ENCODE results near the gene FN1.

Gene FN1

DNA sequence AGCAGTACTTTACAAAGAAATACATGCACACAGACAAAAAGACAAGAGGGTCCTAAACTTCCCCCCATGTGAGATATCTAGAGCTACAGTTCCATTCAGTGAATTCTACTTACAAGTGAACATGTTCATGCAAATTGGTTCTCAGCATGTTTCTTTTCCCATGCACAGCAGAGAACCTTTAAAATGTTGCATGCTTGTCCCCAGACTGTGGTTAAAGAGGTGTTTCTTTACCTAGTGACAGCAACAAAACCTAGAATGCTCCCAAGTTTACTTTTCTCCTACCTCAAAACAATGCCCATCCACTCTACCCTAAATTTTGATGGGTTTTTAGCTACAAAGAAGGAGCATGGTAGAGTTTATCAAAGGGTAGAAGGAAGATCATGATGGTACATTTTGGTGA lies 43.7 kb downstream of the FN1 start:
- DNase-seq (ENCODE audit: low read depth, low spot score), result no peak
- H3K27ac ChIP-seq, result no peak overlapping the region

DNA sequence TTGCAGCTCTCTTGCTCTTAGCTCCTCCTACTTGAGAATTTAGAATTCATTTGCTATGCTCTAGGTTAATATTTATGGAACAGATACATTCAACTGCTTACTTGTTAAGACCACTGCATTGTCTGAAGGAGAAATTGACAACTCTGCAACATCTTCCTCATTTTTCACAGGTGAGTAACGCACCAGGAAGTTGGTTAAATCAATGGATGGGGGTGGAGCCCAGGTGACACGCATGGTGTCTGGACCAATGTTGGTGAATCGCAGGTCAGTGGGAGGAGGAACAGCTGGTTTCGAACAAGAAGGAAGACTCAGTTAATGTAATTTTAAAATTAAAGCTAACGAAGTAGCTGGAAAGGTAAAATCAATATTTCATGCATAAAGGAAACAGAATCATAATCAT lies 44.3 kb downstream of the FN1 start:
- no peak for DNase-seq (ENCODE audit: low read depth, low spot score)
- H3K27ac ChIP-seq, result no peak overlapping the region

DNA sequence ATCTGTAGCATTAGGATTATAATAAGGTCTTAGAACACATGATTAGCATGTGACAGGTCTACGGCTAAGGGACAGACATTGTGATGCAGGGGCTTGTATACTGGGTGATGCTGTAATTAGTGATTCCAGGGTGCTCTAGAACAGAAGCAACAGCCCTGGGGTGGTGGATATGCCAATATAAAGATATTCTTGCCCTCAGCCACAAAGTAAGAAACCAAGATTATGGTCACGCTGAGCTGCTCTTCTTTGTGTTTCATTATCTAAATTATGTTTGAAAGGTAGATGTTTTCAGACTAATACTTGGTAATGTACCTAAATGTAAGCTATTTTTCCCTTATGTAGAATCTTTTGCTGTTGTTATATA lies 45.3 kb downstream of the FN1 start:
- no peak for DNase-seq (ENCODE audit: low read depth, low spot score)

DNA sequence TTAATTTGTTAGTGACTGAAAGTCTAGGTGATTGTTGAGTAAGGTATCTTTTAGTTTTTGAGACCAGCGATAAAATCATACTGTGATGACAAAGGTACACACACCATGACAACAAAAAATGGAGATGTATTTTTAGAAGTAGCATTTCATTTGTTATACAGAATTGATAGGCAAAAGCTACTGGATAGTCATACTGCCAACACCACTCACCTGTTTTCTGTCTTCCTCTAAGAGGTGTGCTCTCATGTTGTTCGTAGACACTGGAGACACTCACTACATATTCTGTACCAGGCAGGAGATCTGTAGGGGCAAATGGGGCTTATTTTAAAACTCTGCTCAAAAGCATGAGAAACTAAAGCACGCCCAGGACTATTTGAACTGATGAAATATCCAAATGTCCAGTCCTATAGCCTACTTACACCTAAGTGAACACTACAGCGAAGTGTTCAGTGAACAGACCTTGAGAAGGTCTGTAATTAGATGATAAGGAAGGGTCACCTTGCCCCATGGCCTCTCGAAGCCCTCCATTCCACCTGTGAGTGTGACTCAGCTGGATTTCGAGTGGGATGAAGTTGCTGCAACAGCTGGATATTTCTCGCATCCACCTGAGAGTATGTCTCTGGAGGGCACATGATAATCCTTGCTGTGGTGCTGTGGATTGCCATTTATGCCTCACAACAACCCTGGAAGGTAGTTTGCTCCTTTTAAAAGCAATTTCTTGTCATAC lies 47.7 kb downstream of the FN1 start:
- no peak overlapping the region for H3K27ac ChIP-seq
- DNase-seq (ENCODE audit: low read depth, low spot score), result no peak

More for the DNA sequence above, 45.3 kb downstream of the FN1 start:
- no peak overlapping the region for H3K27ac ChIP-seq

DNA sequence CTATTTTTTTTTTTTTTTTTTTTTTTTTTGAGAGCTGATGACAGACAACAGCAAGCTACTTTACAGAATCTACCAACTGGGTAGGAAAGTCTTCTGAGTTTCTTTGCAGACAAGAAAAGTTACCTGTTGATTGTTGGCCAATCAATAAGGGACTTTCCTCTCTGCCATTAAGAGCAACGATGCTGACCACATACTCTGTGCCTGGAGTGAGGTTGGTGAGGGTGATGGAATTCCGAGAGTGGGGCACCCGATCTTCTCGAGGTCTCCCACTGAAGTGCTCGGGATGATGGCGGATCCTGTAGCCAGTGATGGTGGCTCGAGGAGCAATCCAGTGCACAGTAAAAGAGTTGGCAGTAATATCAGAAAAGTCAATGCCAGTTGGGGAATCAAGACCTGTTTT lies 49.3 kb downstream of the FN1 start:
- DNase-seq (ENCODE audit: low read depth, low spot score), result no peak
- H3K27ac ChIP-seq, result no peak overlapping the region

DNA sequence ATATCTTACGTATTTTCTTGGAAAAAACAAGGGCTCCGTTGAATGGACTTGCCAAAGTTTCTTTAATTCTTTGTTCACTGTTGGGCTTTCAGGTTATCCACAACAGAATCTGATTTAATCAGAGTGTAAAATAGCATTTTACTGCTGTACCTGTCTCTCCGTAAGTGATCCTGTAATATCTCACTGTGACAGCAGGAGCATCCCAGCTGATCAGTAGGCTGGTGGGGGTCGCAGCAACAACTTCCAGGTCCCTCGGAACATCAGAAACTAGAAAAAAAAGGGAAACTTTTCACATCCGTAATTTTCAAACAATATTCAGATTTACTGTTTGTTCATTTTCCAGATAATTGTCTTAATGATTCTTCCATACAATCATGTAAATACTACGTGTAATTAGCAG lies 51.2 kb downstream of the FN1 start:
- H3K27ac ChIP-seq, result no peak overlapping the region
- no peak for DNase-seq (ENCODE audit: low read depth, low spot score)

DNA sequence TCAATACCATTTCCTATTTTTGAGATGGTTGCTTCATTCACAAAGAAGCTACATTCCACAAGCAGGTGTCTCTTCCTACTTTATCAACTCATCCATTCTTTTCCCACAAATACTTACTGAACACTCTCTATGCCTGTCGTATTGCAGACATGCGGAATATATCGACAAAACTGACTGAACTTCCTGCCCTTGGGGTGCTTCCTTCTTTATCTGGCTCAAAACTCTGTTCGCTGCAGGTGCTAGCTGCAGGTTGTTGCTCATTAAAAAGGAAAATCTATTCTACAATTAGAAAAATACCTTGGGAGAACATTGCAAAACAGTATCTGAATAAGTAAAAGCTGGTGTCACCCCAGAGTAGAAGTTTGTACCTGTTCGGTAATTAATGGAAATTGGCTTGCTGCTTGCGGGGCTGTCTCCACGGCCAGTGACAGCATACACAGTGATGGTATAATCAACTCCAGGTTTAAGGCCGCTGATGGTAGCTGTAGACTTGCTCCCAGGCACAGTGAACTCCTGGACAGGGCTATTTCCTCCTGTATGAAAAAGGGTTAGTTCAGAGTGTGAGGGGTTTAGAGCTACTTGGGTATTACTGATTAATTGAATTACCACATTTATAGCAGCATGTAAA lies 52.1 kb downstream of the FN1 start:
- H3K27ac ChIP-seq, result no peak overlapping the region
- DNase-seq (ENCODE audit: low read depth, low spot score), result no peak

DNA sequence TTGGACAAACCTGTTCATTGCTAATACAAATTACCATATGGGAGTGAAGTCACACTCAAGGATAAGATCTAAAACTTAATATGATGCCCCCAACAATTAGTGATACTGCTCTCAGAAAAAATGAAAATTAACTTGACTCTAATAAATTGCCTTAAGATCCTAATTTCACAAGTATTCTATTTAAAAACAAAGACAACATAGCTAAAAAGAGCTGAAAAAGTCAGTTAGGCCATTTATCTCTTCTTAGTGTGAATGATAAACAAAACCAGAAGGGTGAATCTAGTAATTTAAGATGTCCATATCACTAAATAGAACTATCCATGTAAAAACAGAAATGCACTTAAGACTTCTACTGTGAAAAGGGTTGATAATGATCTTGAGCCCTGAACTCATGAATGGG lies 53.4 kb downstream of the FN1 start:
- no peak for DNase-seq (ENCODE audit: low read depth, low spot score)
- H3K27ac ChIP-seq, result no peak overlapping the region

DNA sequence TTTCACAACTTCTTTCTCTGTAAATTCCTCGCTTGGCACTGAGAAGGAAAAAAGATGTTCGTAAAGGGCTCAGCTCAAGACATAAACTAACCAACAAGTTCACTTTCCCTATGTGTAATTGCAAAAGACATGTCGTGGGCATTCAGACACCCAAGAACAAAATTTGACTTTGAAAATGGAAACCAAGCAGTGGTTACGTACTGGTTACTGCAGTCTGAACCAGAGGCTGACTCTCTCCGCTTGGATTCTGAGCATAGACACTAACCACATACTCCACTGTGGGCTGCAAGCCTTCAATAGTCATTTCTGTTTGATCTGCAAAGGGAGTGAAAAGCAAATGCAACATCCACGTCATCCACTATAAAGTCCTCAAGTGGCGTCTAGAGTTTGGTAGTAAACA lies 53.9 kb downstream of the FN1 start:
- no peak for DNase-seq (ENCODE audit: low read depth, low spot score)
- no peak overlapping the region for H3K27ac ChIP-seq

DNA sequence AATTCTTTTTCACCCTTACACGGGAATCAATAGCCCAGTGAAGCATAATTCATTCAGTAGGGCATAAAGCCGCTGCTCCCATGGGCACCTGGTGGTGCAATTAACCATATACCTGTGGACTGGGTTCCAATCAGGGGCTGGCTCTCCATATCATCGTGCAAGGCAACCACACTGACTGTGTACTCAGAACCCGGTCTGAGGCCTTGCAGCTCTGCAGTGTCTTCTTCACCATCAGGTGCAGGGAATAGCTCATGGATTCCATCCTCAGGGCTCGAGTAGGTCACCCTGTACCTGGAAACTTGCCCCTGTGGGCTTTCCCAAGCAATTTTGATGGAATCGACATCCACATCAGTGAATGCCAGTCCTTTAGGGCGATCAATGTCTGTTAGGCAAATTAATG lies 55.2 kb downstream of the FN1 start:
- no peak overlapping the region for H3K27ac ChIP-seq
- DNase-seq (ENCODE audit: low read depth, low spot score), result no peak

DNA sequence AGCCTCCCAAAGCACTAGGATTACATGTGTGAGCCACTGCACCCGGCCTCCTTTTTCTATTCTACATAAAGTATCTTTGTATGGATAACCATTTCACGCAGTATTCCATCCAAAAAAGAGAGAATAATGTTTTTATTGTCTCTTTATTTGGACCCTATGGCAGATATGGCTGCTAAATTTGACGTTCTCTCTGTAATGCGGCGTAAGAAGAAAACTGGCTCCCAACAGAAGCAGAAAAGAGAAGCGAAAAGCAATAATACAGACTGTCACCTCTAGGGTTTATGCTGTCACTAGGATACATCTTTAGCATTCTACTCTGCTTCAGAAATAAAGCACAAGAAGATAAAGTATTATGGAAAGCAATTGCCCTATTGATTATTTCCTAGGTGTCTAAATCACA lies 55.9 kb downstream of the FN1 start:
- no peak overlapping the region for H3K27ac ChIP-seq
- no peak for DNase-seq (ENCODE audit: low read depth, low spot score)

DNA sequence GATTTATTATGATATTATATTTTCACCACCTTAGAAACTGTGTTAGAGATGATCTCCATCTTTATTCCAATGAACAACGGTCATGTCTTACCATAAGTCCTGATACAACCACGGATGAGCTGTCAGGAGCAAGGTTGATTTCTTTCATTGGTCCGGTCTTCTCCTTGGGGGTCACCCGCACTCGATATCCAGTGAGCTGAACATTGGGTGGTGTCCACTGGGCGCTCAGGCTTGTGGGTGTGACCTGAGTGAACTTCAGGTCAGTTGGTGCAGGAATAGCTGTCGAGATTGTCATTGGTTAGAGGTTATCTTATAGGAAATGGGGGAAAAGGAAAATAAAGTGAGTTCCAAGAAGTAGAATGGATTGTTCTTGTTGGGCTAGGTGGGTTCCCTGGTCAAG lies 56.8 kb downstream of the FN1 start:
- no peak overlapping the region for H3K27ac ChIP-seq
- DNase-seq (ENCODE audit: low read depth, low spot score), result no peak

DNA sequence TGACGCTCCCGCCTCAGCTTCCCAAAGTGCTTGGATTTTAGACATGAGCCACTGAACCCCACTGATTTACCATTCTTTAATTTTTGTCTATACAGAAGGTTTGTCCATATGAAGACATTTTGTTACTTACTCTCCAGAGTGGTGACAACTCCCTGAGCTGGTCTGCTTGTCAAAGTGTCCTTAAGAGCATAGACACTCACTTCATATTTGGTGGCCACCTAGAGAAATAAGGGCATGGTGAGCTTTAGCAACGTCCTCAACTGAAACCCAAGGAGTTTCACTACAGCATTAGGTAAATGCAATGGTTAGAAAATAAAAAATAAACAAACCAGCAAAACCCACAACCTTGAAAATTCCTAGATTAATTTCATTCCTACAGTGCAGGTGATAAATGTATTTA lies 57.8 kb downstream of the FN1 start:
- DNase-seq (ENCODE audit: low read depth, low spot score), result no peak
- H3K27ac ChIP-seq, result no peak overlapping the region

DNA sequence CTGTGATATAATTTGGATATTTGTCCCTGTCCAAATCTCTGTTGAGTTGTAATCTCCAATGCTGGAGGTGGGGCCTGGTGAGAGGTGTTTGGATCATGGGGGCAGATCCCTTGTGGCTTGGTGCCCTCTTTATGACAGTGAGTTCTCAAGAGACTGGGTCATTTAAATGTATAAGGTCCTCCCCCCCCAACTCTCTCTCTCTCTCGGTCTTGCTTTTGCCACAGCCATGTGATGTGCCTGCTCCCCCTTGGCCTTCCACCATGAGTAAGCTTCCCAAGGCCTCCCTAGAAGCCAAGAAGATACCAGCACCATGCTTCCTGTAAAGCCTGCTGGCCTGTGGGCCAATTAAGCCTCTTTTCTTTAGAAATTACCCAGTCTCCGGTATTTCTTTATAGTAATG lies 58.6 kb downstream of the FN1 start:
- no peak overlapping the region for H3K27ac ChIP-seq

DNA sequence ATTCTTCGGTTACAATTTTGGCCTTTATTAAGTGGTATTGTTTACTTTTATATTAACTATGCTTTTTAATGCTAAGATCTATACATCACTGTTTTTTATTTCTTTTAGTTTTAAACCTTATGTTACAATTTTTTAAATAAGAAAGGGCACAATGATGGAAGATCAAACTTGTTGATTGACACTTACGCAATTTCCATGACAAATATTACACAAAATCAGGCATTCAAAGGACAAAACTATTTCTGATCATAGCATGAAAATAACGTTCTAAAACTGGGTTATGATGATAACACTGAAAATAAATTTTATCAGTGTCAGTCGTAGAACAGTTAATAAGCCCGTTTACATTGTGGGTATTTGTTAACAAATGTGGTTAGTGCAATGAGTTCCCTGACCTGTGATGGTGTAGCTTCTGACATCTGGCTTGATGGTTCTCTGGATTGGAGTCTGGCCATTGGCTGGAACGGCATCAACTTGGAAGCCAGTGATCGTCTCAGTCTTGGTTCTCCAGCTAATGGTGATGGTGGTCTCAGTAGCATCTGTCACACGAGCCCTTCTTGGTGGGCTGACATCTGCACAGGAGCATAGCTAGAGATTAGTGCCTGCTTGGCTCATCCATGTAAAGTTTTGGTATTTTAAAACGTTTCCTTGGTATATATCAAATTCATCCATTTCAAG lies 59.6 kb downstream of the FN1 start:
- DNase-seq (ENCODE audit: low read depth, low spot score), result no peak
- no peak overlapping the region for H3K27ac ChIP-seq

More for the DNA sequence above, 58.6 kb downstream of the FN1 start:
- DNase-seq (ENCODE audit: low read depth, low spot score), result no peak

DNA sequence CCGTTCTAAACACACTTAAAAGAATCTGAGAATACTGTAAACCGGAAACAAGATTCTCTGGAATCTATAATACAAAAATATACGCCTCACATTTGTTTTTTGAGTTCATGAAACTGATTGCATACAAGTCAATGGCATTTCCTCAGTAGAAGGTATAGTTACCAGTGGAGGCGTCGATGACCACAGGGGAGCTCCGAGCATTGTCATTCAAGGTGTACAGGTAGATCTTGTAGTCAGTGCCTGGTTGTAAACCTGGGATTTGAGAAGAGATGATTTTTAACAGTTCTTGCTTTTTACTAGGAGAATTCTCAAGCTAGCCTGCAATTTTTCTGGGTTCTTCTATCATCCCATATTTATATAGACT lies 60.4 kb downstream of the FN1 start:
- no peak overlapping the region for H3K27ac ChIP-seq
- no peak for DNase-seq (ENCODE audit: low read depth, low spot score)

DNA sequence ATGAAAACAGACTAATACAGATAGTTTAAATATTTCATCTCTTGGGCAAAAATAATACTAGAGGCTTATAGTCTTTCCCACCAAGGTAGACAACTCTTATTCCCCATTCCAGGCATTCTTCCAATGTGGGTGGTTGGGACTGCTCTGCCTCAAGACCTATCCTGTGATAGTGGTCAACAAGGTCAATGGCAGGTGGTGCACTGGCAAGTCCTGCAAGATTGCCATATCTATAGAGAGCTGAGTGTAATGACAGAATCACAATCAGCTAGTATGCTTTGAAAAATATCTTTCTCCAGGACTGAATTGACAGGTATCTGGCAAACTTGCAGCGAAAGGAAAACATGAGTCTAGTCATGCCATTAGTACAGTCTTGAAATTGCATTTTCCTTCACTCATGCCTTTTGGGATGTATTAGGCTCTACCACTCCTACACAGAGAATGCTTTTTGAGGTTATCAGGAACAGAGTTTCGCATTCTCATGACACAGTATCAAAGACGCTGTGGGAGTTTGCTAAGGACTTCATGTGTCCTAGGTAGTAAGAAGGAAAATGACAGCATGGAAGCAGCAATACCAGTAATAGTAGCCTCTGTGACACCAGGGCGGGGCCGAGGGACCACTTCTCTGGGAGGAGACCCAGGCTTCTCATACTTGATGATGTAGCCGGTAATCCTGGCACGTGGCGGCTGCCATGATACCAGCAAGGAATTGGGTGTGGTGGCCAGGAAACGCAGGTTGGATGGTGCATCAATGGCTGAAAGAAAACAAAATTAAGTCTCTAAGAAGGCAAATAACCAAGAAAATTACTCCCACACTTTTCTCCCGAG lies 61.0 kb downstream of the FN1 start:
- no peak for DNase-seq (ENCODE audit: low read depth, low spot score)

DNA sequence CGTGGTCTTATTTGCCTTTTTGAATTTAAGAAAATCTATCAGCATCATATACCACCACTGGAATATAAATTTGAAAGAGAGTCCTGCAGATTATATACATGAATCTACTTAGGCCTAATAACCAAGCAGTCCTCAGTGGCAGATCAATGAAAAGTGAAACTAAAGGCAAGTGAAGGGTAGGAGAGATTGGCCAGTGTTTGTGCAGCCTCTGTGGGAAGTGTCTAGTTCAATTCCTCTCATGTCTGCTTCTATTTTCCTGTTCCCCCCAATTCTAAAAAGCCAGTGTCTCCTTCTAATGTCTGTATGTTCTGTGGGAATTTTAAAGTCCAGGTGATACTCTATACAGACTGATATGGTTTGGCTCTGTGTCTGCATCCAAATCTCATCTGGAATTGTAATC lies 61.9 kb downstream of the FN1 start:
- no peak for DNase-seq (ENCODE audit: low read depth, low spot score)
- H3K27ac ChIP-seq, result no peak overlapping the region

More for the DNA sequence above, 61.0 kb downstream of the FN1 start:
- no peak overlapping the region for H3K27ac ChIP-seq

DNA sequence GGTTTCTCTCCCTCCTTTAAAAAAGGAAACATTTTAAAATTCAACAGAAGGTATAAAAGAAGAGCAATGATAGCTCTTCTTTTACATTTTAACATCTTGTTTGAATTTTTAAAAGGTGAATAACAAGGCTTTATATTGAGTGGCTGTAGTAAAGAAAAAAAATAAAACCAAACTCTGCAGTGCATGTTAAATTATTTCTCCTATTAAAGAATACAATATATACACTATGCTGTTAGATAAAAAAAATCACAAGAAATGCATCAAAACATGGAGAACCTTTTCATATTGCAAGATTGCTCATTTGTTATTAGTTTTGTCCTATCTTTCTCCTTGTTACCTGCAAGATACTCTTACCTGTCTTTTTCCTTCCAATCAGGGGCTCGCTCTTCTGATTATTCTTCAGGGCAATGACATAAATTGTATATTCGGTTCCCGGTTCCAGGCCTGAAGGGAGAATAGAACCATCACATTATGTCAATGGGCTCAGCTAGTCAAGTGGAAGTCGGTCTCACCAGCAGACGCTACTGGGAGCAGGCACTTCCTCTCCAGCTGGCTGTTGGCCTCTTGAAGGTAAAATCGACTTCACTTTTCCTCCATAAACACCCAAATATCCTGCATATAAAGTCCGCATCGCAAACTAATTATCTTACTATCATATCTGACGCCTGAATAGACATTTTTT lies 62.8 kb downstream of the FN1 start:
- no peak for DNase-seq (ENCODE audit: low read depth, low spot score)
- H3K27ac ChIP-seq, result no peak overlapping the region
